Stomach (tissue), 4 donors: ENCODE data around the gene PCDH8.

ENCODE experiments used
- POLR2A ChIP-seq, 4 donors: fragments of 450-650 bp; IDR thresholded peaks; one replicate each; pipeline ENCODE4 v1.6.1; 2016; ENCODE audit warnings: antibody characterized with exemption in 4 of 4, control low read depth in 2 of 4, mild to moderate bottlenecking in 1 of 4, moderate library complexity in 1 of 4
- POLR2AphosphoS5 ChIP-seq, 3 donors: sonication (generic); formaldehyde crosslinking; IDR thresholded peaks; one replicate each; pipeline ENCODE4 v1.6.1; 2016; ENCODE audit warnings: antibody characterized with exemption in 3 of 3
- TF ChIP-seq, protein P1 (sequence below), 7 experiments: fragments of 450-650 bp in 4 of 7; fragments of 200-600 bp in 3 of 7; sonication (generic) in 3 of 7; IDR thresholded peaks; one replicate each; pipeline ENCODE4 v1.5.1; 2016 to 2019; ENCODE audit warnings: antibody characterized with exemption in 7 of 7, control low read depth in 2 of 7, mild to moderate bottlenecking in 1 of 7

DNA sequence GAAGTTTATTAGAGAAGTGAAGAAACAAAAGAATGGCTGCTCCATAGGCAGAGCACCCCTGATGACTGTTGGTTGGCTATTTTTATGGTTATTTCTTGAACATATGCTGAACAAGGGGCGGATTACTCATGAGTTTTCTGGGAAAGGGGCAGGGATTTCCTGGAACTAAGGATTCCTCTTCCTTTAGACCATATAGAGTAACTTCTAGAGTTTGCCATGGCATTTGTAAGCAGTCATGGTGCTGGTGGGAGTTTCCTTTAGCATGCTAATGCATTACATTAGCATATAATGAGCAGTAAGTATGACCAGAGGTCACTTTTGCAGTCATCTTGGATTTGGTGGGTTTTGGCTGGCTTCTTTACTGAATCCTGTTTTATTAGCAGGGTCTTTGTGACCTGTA lies 38.7 kb upstream of the PCDH8 start:
- no peak for TF ChIP-seq POLR2A (IDR thresholded peaks at IDR 0.05)
- TF ChIP-seq, protein P1, sequence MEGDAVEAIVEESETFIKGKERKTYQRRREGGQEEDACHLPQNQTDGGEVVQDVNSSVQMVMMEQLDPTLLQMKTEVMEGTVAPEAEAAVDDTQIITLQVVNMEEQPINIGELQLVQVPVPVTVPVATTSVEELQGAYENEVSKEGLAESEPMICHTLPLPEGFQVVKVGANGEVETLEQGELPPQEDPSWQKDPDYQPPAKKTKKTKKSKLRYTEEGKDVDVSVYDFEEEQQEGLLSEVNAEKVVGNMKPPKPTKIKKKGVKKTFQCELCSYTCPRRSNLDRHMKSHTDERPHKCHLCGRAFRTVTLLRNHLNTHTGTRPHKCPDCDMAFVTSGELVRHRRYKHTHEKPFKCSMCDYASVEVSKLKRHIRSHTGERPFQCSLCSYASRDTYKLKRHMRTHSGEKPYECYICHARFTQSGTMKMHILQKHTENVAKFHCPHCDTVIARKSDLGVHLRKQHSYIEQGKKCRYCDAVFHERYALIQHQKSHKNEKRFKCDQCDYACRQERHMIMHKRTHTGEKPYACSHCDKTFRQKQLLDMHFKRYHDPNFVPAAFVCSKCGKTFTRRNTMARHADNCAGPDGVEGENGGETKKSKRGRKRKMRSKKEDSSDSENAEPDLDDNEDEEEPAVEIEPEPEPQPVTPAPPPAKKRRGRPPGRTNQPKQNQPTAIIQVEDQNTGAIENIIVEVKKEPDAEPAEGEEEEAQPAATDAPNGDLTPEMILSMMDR (IDR thresholded peaks at IDR 0.05), result no peak
- no peak for TF ChIP-seq POLR2AphosphoS5 (IDR thresholded peaks at IDR 0.05)
